Stimulated activated CD8-positive, alpha-beta memory T cell treated with anti-CD3 and anti-CD28 coated beads, Interleukin-4, amount 100 ng/mL, for 24 hours (primary cell): Measurements from ENCODE around the gene C1QTNF4.
A peak's percentile ranks its signal among the peaks of the same experiment; 100 is the strongest.
"Not testable (repeated sequence)": the region's sequence is repeated elsewhere in the genome, so short reads cannot be mapped to it uniquely, and the experiment has no call there.

ENCODE experiments used
- DNase-seq: peaks from one replicate; pipeline ENCODE4 v3.0.0-alpha.2; 2020; ENCODE audit warnings: low read depth

C1QTNF4 gene

DNA sequence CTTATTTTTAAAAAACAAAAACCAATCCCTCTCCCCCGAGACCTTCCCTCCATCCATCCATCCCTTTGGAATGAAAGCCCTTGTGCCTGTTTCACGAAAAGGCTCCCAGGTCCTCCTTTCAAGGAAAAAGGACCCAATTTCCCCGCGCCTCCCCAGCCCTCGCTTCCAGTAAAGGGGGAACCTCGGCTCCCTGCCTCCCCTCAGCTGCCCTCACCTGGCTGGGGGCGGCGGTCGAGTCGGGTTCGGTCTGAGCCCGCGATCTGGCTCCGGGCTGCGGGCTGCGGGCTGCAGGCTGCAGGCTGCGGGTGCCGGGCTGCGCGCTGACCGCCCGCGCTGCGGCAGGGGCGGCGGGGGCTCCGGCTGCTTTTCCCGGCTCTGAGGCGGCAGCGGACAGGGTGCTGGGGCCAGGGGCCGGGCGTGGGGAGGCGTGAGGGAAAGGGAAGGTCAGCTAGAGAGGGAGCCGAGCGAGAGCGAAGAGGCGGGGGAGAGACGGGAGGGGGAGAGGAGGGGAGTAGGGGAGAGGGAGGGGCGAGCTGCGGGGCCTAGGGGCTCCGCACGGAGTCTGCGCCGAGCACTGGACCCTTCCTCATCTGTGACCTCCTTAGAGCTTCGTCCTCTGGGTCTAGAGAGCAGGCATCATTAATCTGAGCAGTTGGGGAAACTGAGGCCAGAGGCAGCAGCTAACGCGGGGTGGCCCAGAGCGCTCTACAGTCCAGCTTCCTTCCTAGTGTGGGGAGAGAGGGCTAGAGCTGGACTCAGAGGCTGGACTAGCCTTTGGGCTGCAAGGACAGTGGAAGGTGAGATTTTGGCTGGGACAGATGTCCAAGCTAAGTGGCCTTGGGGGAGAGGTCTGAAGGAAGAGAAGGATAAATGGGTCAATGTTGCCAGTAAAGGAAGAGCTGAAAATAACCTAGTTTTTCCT, at the start of gene C1QTNF4:
Gene C1QTNF4, minus strand, starts transcription at position 478 of the 922 bp plus-strand sequence. CDS start 3,601 bp downstream, outside the sequence.
- DNase-seq: no peak

DNA sequence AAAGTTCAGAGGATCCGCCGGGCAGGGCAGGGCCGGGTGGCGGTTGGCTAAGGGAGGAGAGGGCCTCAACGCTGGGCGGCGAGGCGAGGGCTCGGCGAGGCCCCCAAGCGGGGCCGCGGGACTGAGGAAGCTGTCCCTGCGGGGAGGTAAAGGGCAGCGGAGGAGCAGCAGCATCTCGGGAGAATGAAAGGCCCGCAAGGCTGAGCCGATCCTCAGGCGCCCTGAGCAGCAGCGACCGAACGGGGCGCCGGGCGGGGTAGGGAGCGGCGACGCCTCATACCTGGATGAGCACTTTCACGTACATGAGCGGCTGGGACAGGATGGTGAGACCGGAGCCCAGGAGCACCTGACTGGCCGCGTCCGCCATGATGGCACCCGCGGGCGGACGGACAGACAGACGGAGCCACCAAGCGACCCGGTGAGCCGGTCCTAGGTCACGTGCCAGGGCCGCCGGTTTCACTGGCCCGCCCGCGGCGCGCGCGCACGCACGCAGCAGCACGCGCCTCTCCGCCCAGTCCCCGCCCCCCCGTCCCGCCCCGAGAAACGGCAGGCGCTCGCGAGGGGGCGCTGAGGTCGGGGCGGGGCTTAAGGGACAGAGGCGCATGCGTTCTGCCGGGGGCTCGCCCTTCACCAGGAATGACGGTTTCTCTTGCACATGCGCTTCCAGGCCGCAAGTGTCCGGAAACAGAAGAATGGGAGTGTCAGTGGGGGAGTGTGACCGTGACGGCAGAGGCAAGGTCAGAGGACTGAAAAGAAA, 48.1 kb upstream of the C1QTNF4 start, which contains the start of gene MTCH2:
Gene MTCH2, minus strand, starts transcription at position 461 of the 757 bp plus-strand sequence. Its CDS starts 94 bp downstream, at position 367.
- DNase-seq: peak; percentile 94

DNA sequence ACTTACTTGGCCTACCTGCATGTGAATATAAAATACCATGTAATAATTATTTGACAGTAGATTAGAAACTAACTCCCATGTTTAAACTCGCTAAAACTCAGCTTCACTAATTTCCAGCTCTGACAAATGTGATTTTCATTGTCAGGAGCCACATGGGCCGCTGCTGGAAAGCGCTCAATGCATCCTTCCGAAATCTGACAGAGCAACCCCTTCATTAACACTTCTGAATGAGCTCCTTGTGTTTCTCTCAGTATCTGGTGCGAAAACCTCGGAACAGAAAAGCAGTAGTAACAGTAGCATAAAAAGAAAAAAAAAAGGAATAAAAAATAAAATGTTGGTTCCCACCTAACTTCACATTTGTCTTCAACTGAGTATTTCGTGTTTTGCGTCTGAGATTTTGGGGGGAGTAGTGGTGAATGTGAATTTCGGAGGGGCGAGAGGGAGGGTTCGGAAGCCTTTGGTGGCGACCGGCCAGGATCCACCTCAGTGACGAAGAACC, 47.4 kb upstream of the C1QTNF4 start:
- no peak for DNase-seq

DNA sequence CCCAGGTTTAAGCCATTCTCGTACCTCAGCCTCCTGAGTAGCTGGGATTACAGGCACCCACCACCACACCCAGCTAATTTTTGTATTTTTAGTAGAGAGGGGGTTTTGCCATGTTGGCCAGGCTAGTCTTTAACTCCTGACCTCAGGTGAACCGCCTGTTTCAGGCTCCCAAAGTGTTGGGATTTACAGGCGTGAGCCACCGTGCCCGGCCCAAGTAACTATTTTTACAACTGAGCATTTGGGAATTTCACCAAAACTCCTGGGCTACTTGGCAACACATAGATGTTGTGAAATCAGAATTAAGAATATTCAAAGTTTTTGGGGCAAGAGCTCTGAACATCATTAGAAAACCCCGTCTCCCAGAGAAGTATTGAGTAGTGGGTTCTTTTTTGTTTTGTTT, 46.3 kb upstream of the C1QTNF4 start:
- not testable (repeated sequence) for DNase-seq

DNA sequence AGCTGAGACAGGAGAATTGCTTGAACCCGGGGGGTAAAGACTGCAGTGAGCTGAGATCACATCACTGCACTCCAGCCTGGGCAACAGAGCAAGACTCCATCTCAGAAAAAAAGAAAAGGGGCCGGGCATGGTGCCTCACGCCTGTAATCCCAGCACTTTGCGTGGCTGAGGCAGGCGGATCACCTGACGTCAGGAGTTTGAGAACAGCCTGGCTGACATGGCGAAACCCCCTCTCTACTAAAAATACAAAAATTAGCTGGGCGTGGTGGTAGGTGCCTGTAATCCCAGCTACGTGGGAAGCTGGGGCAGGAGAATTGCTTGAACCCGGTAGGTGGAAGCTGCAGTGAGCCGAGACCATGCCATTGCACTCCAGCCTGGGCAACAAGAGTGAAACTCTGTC, 42.1 kb upstream of the C1QTNF4 start:
- not testable (repeated sequence) for DNase-seq

DNA sequence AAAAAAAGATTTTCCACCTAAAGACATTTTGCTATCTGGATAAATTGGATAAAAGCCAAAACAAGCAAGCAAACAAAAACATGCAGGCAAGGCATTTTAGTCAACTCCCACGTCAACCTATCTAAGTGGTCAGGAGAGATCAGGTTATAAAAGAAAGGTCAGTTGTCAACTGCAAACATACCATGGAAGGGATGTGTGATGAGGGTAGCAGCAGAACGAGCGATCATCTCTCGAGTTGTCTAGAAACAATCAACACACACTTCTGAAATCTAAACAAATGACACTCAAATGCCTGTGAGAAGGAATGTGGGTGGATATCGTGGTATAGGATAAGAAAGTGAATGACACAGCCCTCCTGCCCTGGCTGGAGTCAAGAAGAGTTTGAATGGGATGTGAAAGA, 37.3 kb upstream of the C1QTNF4 start:
- no peak for DNase-seq

DNA sequence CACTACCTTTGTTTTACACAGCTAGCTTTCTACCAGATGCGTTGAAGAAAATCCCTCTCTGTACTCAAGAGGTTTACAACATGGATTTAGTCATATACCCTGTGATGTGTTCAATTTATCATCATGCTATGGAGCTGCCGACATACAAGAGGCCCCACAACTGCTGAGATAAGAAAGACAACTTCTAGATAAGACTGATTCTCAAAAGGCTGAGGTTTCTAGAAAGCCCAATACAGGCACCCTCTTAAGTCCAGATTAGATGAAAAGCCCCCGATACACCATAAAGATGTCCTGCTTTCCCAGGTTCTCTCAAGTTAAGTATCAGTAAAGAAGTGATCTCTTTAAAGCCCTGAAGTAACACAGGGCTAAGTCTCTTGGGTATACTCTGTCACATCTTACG, 33.8 kb upstream of the C1QTNF4 start:
- DNase-seq: no peak

DNA sequence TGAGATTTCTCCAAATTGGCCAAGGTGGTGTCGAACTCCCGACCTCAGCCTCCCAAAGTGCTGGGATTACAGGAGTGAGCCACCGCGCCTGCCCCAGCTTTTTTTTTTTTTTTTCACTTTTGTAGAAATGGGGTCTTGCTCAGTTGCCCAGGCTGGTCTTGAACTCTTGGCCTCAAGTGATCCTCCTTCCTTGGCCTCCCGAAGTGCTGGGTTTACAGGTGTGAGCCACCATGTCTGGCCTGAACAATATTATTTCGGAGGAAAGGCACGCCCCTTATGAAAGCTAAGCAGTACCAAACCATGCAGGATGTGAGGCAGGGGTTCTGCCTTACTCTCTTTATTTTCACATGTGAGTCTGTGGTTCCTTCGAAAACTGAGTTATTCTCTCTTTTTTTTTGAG, 32.0 kb upstream of the C1QTNF4 start:
- DNase-seq: no peak

DNA sequence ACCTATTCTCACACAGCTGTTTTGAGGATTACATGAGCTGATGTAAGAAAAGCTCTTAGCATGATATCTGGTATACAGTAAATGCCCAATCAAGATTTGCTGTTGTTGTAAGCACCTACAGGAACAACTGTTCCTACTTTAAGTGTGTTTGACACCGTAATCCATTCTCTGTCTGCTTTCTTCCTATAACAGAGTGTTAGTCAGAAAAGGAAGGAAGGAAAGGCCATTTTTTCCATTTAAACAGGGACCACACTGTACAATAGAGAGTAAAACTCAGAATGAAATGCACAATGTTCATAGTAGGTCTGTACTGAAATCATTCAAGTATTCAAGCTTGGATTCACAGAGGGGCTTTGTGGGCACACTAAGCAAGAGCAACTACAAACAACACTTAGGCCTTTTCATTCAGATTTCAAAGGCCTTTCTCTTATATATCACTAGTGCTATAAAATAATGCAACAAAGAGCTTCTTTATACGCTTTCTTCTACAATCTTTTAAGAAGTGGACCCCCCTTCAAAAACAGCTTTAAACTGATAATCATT, 26.7 kb upstream of the C1QTNF4 start:
- DNase-seq: no peak

DNA sequence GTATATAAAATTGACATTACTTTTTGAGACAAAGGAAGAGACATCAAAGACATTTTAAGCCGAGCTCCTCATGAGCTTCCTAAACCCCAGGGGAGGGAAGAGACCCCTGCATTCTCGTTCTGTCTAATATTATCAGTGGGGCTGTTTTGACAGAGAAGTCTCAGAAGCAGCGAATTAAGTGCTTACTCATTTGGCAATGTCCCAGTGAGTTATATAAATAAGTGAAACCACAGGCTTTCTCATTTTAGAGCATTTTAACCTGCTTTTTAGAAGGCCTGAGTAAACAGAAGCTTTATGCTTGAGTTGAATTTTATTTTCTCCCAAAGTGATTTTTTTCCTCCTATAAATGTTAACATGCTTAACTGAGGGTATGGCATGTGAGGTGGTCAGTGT, 23.2 kb upstream of the C1QTNF4 start:
- DNase-seq: no peak

DNA sequence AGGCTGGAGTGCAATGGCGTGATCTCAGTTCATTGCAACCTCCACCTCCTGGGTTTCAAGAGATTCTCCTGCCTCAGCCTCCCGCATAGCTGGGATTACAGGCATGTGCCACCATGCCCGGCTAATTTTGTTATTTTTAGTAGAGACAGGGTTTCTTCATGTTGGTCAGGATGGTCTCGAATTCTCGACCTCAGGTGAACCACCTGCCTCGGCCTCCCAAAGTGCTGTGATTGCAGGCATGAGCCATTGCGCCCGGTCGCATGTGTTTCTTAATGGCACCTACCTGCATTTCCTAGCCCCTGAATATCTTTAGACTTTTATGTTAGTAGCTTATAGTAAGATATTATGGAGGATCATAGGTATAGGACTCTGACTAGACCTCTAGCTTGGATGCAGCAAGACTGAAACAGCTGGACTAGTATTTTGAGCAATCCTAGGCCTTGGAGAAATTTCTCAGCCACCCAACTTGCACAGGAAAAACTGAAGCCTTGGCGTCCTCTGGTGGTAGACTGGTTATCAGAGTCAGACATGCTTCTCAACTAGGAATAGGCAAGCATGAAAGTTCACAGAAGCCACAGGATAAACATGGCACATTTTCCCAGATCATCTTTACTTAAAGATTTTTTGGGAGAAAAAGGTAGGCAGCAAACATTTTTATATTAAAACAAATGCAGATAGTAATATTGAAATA, 22.7 kb upstream of the C1QTNF4 start:
- no peak for DNase-seq

DNA sequence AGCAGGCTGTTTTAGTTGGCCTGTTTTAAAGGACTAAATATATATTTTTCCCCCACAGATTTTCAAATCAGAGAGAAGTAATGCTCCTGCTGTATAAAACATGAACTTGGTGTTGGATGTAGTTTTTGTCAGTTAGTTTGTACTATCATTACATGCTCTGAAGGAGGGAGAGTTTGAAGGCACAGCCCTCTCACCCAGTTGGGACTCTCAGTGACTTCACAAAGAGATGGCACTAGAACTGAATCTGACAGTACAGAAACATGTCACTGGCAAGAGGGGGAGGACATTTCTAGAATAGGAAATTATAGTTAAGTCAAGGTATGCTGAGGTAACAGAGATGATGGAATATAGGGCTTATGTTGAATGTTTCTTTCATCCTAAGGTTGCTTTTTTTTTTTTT, 21.0 kb upstream of the C1QTNF4 start:
- no peak for DNase-seq

DNA sequence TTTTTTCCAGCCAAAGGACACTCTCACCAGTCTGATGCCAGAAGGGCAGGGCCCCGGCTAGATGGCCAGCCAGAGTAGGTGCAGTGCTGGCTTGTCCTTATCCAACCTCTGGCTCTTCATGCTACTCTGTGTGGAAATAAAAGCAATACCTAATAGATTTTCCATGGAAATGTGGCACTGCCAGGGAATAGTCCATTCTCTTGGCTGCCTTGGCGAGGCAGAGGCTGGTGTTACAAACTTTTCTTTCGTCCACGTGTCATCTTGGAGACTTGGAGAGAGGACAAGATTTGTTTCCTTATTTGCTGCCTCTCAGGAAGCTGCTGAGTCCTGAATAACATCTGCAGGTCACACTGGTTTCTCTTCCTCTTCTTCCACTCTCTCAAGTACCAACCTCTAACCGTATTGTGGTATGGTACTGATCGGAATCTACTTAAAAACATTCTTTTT, 17.2 kb upstream of the C1QTNF4 start:
- DNase-seq: no peak

DNA sequence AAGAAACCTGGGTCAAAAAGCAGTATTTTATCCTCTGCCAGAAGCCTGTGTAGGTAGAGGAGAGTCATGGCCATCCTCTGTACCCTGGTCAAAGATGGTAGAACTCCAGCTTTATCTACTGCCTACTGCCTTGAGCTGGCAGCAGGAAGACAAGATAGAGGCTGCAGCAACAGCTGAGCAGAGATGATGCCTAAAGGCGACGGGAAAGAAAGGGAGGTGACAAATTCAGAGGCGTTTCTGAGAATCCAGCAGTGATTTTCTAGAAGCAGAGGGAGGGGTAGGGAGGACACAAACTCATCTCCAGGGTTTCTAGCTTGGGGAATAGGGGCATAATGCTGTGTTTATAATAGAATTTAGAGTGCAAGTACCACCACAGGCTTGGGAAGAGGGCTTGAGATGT, 15.5 kb upstream of the C1QTNF4 start:
- DNase-seq: no peak

DNA sequence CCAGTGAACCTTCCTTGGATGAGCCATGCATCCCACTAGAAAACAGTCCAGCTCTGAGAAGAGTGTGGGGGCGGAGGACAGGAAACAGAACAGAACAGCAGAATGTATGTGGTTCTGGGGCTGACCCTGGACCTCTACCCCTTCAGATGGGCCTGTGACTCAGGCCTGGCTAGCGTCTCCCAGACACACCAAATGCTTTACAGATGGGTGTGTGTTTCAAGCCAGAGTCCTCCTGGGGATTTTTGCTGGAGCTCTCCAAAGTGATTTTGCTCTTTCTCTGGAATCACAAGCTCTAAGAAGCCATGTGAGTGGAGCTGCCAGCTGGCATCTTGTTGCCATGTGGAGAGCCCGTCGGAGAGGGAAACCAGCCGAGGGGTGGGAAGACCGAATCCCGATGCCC, 13.2 kb upstream of the C1QTNF4 start:
- no peak for DNase-seq

DNA sequence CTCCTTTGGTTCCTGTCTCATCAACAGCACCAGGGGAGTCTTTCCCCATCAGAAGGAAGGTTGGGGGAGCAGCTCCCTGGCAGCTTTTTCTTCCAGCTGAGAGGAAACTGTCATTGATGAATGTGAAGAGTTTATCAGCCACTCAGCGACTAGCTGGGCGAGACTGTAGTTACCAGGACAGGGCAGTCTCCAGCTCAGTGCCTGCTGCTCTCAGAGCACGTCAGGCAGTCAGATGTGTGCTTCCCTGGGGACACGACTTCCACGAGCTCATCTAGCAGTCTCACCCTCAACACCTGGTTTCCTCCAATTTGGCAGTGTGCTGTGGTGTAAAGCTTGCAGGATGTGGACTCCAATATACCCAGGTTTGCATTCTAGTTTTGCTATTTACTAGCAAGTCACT, 12.5 kb upstream of the C1QTNF4 start:
- DNase-seq: no peak

DNA sequence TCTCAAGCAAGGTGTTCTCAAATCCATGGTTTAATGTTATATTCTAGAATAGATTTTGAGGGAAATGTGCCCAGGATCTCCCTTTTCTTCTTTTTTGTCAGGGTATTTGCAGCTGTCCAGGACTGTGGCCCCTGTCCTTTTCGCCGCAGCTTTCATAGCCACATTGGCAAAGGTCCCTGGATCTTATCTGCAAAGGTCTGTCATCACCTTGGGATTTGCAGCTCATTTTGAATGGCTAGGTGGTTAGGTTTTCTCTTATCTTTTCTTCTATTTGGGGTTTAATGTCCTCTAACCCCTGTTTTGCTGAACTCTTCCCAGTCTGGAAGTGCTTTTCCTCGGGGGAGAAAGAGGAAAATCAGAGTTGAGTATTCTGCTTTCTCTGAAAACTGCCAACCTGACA, 11.7 kb upstream of the C1QTNF4 start:
- DNase-seq: no peak

DNA sequence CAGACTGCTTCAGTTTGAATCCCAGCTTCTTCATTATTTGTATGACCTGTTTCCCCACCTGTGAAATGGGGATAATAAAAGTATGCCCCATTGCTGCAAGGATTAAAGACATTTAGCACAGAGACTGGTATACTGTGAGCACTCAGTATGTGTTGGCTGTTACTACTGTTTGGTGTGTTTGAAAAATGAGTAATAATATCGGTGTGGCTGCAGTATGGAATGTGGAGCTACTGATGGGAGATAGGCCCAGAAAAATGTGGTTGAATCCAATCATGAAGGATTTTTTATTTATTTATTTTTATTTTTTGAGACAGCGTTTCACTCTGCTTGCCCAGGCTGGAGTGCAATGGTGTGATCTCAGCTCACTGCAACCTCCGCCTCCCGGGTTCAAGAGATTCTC, 9.1 kb upstream of the C1QTNF4 start:
- no peak for DNase-seq

DNA sequence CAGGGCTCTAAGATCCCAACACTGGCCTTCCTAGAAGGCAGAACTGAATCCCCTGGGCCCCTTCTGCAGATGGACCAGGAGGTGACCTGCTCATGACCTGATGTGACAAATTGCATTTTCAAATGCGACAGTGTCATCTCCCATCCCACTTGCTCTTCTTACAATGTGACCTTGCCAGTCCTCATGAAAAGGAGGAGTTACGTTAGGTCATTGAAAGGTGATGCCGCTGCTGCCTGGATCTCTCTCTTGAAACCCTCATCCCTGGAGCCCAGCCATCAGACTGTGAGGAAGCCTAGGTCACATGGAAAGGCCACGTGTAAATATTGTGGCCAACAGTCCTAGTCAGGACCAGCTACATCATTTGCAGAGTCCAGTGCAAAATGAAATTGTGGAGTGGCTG, 5.7 kb upstream of the C1QTNF4 start:
- DNase-seq: no peak

DNA sequence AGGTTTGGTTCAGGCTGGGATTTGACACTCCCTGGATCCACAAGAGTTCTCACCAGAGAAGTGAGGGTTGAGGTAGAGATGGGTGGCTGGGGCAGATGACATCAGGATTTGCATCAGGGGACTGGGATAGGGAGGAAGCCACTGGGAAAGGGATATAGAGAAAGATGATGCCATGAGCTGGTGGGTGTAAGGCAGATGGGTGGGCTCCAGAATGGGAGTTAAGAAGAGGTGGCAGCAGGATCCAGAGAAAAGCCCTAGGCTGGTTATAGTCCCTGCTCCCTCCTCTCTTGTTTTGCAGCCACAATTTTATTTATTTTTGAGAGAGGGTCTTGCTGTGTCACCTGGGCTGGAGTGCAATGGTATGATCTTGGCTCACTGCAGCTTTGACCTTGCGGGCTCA, 1.8 kb upstream of the C1QTNF4 start:
- no peak for DNase-seq

DNA sequence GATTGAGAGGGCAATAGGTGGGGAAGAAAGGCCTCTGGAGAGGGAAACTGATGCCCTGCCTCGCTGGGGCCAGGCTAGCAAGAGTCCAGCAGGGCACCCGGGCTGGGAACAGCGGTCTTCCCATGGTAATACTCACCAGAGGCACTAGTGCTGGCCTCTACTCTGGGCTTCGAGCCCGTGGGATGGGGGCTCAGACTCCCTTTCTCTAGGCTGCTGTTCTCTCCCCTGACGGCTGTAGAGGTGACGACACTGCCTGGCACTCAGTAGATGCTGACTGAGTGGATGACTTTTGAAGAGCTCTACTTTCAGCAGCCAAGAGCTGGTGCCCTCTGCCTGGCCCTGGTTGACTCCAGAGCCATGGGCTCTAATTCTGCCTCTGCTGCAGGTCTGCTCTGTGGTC, 818 bp upstream of the C1QTNF4 start:
- no peak for DNase-seq

DNA sequence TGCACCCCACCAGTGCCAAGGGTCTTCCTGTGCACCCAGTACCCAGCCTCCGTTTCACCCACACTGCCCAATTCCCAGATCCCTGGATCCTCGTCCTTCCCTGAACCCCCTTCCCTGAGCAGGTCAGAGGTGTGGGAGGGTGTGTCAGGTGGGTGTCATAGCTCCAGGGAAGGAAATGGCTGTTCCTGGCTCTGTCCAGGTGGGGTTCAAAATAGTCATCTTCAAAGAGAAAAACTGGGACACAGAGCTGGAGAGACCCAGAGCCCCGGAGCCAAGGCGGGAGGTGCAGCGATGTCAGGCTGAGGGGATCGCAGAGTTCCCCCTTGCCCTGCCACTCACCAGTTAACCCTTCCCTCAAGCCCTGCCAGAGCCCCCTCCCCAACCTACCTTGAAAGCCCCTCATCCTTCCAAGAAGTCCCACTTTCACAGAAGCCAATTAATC, 698 bp downstream of the C1QTNF4 start:
- DNase-seq: no peak
